ENCODE data around the gene FUT8.
A peak's percentile ranks its signal among the peaks of the same experiment; 100 is the strongest.

The FUT8 gene
- total RNA-seq = 45.7 to 46.3 reads per million in 2 donors

DNA sequence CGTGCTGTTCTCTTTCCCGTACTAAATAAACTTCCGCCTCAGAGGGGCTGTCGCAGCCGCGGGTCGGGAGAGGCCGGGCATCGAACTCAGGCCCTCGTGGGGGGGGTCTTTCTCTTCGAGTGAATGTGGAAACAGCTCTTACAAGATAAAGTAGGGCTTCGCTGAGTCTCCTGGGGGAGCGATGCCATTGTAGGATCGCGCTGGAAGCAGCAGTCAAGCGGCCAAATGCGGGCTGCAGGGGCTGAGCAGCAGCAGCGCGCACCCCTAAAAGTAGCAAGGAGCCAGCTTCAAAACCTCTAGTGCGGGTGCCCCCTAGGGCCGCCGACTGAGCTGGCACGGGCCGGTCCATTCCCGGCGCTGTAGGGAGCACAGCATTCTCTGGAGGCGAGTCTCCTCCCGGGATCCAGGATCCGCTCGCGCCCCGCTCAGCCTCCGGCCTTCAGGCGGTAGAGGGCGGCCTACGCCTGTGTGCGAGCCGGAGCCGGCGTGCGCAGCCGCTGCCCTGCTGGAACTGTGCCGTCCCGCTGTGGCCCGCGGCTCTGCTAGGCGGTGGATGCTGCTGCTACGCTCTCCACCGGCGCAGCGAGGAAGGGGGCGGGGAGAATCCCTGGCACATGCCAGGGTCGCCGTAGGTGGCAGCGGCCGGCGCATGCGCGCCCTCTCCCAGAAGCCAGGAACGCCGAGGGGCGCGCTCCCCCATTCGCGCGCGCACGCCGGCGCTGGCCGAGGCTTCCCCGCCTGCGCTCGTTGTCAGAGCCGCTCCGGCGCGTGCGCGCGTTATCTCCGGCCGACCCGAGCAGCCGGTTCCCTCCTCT, at the start of gene FUT8:
TSS of gene FUT8 (plus strand) at position 699 of the 815 bp plus-strand sequence. CDS start 148,834 bp downstream, outside the sequence.
- peak; percentile 89 for DNase-seq

DNA sequence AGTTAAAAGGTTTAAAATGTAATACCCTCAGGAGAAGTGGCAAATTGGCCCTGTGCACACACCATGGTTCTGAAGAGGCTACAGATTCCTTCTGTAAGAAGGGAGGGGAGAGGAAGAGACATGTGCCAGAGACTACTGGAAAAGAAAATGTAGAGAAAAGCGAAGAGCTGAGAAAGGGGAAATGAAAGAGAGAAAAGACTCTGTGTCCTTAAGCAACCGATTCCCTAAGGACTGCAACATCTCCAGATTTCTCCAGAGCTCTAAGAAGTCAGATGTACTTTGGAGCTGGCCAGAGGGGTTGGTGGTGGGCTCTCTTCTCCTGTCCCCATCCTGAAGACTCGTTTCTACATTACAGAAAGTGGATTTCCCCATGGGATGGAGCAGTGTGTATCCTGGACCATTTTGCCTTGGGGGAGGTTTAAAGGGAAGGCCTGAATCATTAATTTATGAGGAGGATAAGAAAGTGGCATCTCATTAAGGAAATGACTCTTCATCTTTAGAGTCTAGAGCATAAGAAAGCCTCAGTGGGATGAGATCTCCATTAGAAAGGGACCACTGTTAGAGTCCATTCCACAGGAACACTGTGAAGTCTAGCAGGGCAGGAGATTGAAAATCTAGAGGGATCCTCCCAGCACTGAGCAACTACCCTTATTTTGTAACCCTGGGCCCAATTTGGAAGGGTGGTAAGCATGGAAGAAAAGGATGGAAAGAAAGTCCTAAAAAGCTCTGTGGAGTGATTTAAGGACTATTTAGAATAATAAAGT, 45.5 kb upstream of the FUT8 start:
- DNase-seq = no peak

DNA sequence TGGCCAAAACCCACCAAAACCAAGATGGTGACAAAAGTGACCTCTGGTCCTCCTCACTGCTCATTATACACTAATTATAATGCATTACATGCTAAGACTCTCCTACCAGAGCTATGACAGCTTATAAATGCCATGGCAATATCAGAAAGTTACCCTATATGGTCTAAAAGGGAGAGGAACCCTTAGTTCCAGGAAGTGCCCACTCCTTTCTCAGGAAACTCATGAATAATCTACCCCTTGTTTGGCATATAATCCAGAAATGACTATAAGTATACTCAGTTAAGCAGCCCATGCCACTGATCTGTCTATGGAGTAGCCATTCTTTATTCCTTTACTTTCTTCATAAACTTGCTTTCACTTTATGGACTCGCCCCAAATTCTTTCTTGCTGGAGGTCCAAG, 43.0 kb upstream of the FUT8 start:
- DNase-seq = no peak

DNA sequence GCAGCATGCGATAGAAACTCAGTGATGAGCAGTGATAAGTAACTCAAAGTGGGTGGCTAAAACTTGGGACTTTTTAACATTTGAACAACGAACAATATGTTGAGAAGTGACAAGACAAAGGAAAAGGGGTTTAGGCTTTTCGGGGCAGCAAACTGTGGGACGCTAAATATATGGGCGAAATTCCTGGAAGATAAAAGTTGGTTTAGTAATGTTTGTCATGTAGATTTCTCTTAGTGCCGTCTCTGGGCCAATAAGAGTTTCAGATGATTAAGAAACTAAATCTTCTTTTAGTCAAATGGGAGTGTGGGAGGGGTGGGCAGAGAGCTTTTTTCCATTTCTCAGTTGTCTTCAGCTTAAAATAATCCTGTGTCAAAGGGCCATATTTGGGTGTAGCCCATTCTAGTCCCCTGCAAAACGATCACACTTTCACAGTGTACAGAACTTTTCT, 41.7 kb upstream of the FUT8 start:
- no peak for DNase-seq

DNA sequence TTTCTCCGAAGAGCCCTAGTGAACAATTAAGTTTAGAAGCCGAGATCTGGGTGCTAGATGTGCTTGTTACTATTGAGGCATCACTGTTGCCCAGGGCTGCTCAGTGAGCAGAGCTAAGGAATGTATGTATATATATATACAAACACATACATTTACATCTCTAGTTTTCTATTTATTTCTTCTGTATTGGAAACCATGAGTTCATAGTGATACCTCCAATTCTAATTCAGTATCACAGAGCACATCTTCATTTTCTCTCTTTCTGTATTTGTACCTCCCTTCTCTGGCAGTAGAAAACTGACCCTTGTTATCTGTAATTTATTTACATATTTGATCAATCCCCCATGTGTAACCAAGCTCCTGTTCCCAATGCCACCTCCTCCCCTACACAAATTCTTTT, 40.7 kb upstream of the FUT8 start:
- DNase-seq = no peak

GRCh38 chr14:65373016-65373670, 39.4 kb upstream of the FUT8 start:
- no peak for DNase-seq

- no peak for DNase-seq
These were observed 38.9 kb upstream of the FUT8 start for GRCh38 chr14:65373671-65374039.

GRCh38 chr14:65377576-65377975, 35.0 kb upstream of the FUT8 start:
- DNase-seq = no peak

DNA sequence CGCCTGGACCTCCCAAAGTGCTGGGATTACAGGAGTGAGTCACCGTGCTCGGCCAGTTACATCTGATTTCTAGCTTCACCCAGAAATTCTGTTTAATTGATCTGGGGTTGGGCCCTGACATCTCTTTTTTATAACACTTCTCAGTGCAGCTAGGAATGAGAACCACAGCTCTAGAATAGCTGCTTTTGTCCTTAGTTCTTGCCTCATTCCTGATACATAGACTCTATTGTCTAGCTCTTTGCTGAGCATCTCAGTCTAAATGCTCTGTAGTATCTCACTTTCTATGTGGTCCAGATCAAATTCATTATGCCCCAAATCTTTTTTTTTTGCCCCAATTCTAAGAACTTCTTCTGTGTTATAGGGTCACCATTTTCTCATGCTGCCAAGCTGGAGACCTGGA, 29.9 kb upstream of the FUT8 start:
- DNase-seq = no peak

DNA sequence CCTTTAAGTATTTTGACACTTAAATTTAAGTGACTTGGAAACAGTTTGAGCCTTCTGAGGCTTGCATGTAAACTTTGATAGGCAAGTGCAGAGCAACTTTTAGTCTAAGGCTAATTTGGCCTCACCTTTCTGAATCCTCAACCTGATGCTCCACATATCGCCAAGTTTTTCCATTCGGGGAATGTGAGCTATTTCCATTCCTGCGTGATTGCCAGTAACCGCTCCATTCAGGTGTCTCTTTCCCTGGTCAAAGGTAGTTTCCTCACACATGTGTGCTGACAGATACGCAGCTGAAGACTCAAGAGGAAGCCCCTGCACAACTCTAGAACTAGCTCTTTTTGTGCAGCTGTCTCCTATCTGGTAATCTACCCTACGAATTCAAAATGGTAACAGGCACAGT, 25.4 kb upstream of the FUT8 start:
- no peak for DNase-seq

- no peak for DNase-seq
These were observed 24.9 kb upstream of the FUT8 start for GRCh38 chr14:65387628-65388027.

DNA sequence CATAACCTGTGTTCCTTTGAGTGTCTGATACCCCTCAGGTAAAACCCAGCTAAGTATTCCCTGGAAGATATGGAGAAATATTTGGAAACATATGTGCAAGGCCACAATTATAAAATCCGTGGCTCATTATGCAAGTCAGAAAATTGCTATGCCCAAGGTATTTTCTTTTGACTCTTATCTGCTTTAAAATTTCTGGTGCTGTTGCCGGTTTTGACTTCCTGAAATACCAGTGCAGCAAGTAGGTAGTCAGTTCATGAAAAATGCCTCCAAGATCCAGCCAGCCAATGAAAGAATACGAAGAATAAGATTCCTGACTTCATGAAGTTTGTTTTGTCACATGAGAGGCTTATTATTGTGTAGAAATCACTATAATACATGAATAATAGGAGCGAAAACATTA, 20.2 kb upstream of the FUT8 start:
- DNase-seq = no peak

DNA sequence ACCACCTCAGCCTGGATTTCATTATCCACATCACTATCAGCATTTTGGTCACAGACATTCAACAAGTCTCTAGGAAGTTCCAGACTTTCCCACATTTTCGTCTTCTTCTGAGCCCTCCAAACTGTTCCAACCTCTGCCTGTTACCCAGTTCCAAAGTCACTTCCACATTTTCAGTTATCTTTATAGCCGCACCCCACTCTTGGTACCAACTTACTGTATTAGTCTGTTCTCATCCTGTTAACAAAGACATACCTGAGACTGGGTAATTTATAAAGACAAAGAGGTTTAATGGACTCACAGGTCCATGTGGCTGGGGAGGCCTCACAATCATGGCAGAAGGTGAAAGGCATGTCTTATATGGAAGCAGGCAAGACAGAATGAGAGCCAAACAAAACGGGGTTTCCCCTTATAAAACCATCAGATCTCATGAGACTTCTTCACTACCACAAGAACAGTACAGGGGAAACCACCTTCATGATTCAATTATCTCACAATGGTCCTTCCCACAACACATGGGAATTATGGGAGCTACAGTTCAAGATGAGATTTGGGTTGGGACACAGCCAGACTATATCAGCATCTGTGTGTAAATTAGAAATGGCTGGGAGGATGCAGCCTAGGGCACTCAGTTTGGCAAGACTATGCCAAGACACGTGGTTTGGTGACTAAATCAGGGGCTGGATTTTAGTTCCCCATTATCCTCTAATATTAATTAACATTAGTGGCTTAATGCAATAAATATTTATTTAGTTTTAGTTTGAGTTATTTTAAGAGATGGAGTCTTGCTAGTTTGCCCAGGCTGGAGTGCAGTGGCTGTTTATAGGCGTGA, 16.2 kb upstream of the FUT8 start:
- no peak for DNase-seq

DNA sequence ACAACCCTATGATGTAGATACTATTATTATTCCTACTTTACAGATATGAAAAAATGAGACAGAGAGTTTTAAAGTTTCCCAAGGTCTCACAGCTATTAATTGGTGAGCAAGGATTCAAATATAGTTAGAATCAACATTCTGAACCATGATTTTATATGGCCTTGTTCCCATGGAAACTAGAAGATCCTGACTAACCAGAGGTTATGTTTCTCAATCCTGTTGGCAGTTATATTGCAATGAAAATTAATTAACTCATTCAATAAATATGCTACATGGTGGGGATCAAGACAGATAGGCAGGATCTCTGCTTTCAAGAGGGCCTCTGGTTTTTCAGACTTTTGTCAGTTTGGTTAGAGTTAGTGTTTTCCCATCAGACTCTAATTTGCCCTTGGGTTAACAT, 9.3 kb upstream of the FUT8 start:
- no peak for DNase-seq

GRCh38 chr14:65408113-65408512, 4.4 kb upstream of the FUT8 start:
- DNase-seq = no peak

- no peak for DNase-seq
These were observed 1.9 kb upstream of the FUT8 start for GRCh38 chr14:65410640-65411039.

GRCh38 chr14:65411656-65412031, 886 bp upstream of the FUT8 start:
- peak; percentile 69 for DNase-seq

DNA sequence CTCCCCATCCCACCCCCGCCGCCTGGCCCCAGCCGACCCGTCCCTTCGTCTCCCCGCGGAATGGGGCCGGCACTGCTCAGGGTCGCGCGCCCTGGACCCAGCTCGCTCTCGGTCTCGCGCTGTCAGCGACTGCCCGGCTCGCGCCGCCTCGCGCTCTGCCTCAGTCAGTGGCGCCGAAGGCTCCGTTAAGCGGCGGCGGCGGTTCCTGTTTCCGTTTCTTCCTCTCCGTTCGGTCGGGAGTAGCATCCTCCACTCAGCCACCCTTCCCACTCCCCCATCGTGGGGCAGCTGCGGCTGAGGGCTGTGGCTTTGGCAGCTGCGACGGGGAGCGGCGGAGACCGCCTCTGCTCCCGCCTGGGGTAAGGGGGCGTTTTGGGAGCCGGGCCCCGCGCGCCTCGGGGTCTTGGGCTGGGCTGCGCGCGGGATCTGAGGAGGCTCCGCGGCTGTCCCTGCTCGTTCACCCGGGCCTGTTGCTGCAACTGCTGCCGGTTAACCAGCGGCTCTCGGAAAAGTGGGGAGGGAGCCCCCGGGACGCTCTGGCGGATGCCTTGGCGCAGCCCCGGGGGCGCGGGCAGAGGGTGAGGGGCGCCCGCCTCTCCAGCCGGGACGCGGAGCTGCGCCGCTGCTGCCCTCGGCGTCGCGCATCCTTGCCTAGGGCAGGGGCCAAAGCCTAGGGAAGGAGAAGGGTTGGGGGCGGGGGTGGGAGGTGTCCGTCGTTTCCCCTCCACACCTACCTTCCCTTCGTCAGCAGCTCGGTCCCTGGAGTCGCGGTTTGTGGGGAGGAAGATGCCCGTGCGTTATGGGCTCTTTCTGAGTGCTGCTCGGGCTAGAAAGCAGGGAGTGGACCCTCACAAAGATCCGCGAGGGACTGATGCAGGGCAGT, 567 bp downstream of the FUT8 start:
- no peak for DNase-seq

- DNase-seq = no peak
These were observed 1.2 kb downstream of the FUT8 start for GRCh38 chr14:65413739-65414045.

DNA sequence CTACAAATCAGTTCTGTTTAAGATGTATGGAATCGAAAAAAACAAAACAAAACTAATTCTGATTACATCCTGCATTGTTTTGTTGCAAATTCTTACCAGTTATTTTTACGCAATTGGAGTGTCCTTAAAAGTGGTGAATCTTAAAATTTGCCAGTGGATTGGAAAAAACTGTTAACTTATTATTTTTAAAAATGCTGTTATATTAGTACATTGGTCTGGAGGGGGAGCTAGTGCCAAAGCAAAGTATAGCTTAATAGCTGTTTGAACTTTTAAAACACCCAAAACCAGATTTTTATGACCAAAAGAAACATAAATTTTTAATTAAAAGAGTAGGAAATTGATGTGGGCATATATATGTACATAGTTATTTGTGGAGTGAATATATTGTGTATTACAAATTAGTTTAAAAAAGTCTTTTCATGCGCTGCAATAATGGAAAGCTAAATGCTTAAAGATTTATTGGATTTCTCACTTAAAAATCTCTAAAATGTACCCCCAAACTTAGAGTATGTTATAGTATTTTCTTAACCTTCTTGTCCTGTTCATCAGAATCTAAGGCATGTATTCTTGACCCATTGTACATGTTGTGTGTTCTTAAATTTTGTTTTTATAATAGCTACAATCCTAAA, 2.5 kb downstream of the FUT8 start:
- no peak for DNase-seq

GRCh38 chr14:65415613-65416012, 3.1 kb downstream of the FUT8 start:
- DNase-seq = no peak

All from activated gamma-delta T cell (primary cell).